ENCODE results near the gene LNX1.

DNA sequence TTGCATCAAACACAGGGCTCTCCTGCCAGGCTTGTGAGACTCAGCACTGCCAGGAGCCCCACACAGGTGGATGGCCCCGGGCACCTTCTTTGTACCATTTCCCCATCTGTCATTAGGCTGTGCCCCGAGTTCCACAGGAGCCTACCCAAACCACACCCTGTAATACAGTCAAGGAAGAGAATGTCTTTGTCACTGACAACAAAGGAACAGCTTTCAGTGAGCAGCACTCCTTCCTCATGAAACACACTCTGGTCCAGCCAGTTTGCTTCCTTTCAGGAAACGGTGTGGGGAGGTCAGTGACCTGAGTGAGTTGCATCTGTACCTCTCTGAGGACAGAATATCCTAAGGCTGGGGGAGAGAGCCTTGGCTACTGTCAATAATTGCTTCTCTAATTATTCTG is 53.7 kb downstream of the LNX1 start:
- TF ChIP-seq NFE2 (CRISPR knock-in tag; IDR thresholded peaks at IDR 0.05) (no peak), MXI1 (IDR thresholded peaks at IDR 0.05; ENCODE audit: borderline replicate concordance, low read depth, low read length) (no peak), ATM (IDR thresholded peaks at IDR 0.05; ENCODE audit: borderline replicate concordance) (no peak), CHD4 (IDR thresholded peaks at IDR 0.05; ENCODE audit: borderline replicate concordance, low read length) (no peak), ZNF552 (CRISPR knock-in tag; IDR thresholded peaks at IDR 0.05; ENCODE audit: borderline replicate concordance) (no peak), POLR2AphosphoS5 (IDR thresholded peaks at IDR 0.05; ENCODE audit: low read depth, low read length) (no peak), EZH2 (conservative IDR thresholded peaks at IDR 0.05; ENCODE audit: low read depth, low read length) (no peak), KLF16 (CRISPR knock-in tag; IDR thresholded peaks at IDR 0.05) (no peak), ZNF124 (CRISPR knock-in tag; IDR thresholded peaks at IDR 0.05) (no peak)
- TF ChIP-seq, protein P1, sequence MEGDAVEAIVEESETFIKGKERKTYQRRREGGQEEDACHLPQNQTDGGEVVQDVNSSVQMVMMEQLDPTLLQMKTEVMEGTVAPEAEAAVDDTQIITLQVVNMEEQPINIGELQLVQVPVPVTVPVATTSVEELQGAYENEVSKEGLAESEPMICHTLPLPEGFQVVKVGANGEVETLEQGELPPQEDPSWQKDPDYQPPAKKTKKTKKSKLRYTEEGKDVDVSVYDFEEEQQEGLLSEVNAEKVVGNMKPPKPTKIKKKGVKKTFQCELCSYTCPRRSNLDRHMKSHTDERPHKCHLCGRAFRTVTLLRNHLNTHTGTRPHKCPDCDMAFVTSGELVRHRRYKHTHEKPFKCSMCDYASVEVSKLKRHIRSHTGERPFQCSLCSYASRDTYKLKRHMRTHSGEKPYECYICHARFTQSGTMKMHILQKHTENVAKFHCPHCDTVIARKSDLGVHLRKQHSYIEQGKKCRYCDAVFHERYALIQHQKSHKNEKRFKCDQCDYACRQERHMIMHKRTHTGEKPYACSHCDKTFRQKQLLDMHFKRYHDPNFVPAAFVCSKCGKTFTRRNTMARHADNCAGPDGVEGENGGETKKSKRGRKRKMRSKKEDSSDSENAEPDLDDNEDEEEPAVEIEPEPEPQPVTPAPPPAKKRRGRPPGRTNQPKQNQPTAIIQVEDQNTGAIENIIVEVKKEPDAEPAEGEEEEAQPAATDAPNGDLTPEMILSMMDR (CRISPR knock-in tag; IDR thresholded peaks at IDR 0.05), result no peak
- TF ChIP-seq, protein P2, sequence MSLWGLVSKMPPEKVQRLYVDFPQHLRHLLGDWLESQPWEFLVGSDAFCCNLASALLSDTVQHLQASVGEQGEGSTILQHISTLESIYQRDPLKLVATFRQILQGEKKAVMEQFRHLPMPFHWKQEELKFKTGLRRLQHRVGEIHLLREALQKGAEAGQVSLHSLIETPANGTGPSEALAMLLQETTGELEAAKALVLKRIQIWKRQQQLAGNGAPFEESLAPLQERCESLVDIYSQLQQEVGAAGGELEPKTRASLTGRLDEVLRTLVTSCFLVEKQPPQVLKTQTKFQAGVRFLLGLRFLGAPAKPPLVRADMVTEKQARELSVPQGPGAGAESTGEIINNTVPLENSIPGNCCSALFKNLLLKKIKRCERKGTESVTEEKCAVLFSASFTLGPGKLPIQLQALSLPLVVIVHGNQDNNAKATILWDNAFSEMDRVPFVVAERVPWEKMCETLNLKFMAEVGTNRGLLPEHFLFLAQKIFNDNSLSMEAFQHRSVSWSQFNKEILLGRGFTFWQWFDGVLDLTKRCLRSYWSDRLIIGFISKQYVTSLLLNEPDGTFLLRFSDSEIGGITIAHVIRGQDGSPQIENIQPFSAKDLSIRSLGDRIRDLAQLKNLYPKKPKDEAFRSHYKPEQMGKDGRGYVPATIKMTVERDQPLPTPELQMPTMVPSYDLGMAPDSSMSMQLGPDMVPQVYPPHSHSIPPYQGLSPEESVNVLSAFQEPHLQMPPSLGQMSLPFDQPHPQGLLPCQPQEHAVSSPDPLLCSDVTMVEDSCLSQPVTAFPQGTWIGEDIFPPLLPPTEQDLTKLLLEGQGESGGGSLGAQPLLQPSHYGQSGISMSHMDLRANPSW (CRISPR knock-in tag; IDR thresholded peaks at IDR 0.05; ENCODE audit: borderline replicate concordance), result no peak
- TF ChIP-seq, protein P3, sequence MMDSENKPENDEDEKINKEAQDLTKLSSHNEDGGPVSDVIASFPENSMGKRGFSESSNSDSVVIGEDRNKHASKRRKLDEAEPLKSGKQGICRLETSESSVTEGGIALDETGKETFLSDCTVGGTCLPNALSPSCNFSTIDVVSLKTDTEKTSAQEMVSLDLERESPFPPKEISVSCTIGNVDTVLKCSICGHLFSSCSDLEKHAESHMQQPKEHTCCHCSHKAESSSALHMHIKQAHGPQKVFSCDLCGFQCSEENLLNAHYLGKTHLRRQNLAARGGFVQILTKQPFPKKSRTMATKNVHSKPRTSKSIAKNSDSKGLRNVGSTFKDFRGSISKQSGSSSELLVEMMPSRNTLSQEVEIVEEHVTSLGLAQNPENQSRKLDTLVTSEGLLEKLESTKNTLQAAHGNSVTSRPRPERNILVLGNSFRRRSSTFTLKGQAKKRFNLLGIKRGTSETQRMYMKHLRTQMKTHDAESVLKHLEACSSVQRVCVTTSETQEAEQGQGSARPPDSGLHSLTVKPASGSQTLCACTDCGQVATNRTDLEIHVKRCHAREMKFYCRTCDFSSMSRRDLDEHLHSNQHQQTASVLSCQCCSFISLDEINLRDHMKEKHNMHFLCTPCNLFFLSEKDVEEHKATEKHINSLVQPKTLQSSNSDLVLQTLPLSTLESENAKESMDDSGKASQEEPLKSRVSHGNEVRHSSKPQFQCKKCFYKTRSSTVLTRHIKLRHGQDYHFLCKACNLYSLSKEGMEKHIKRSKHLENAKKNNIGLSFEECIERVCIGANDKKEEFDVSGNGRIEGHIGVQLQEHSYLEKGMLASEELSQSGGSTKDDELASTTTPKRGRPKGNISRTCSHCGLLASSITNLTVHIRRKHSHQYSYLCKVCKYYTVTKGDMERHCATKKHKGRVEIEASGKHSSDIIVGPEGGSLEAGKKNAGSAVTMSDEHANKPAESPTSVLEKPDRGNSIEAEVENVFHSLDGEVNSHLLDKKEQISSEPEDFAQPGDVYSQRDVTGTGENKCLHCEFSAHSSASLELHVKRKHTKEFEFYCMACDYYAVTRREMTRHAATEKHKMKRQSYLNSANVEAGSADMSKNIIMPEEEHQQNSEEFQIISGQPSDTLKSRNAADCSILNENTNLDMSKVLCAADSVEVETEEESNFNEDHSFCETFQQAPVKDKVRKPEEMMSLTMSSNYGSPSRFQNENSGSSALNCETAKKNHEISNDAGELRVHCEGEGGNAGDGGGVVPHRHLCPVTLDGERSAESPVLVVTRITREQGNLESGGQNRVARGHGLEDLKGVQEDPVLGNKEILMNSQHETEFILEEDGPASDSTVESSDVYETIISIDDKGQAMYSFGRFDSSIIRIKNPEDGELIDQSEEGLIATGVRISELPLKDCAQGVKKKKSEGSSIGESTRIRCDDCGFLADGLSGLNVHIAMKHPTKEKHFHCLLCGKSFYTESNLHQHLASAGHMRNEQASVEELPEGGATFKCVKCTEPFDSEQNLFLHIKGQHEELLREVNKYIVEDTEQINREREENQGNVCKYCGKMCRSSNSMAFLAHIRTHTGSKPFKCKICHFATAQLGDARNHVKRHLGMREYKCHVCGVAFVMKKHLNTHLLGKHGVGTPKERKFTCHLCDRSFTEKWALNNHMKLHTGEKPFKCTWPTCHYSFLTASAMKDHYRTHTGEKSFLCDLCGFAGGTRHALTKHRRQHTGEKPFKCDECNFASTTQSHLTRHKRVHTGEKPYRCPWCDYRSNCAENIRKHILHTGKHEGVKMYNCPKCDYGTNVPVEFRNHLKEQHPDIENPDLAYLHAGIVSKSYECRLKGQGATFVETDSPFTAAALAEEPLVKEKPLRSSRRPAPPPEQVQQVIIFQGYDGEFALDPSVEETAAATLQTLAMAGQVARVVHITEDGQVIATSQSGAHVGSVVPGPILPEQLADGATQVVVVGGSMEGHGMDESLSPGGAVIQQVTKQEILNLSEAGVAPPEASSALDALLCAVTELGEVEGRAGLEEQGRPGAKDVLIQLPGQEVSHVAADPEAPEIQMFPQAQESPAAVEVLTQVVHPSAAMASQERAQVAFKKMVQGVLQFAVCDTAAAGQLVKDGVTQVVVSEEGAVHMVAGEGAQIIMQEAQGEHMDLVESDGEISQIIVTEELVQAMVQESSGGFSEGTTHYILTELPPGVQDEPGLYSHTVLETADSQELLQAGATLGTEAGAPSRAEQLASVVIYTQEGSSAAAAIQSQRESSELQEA (CRISPR knock-in tag; IDR thresholded peaks at IDR 0.05; ENCODE audit: not compliant biosample characterization), result no peak
- TF ChIP-seq, protein P4, sequence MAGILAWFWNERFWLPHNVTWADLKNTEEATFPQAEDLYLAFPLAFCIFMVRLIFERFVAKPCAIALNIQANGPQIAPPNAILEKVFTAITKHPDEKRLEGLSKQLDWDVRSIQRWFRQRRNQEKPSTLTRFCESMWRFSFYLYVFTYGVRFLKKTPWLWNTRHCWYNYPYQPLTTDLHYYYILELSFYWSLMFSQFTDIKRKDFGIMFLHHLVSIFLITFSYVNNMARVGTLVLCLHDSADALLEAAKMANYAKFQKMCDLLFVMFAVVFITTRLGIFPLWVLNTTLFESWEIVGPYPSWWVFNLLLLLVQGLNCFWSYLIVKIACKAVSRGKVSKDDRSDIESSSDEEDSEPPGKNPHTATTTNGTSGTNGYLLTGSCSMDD (CRISPR knock-in tag; IDR thresholded peaks at IDR 0.05), result no peak

All from HepG2 (cell line).